GM19467 (cell line): ENCODE results near the gene ZBTB43.
"Not testable (repeated sequence)": the region's sequence is repeated elsewhere in the genome, so short reads cannot be mapped to it uniquely, and the experiment has no call there.

ENCODE experiments used
- ATAC-seq: cut with Tn5 transposase; IDR thresholded peaks from one replicate; pipeline ENCODE4 v1.9.1; 2021; ENCODE audit warnings: mild to moderate bottlenecking, moderate library complexity; ENCODE audit not compliant: unreplicated experiment

The ZBTB43 gene

DNA sequence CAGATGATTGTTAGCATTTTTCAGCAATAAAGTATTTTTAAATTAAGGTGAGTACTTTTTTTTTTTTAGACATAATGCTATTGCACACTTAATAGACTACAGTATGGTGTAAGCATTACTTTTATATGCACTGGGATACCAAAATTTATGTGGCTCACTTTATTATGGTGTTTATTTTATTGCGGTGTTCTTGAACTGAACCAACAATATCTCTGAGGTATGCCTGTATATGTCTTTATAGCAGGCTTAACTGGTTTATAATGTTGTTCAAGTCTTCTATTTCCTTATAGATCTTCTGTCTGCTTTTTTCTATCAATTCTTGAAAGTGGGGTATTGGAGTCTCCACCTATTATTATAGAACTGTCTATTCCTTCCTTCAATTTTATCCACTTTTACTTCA is 18.0 kb downstream of the ZBTB43 start:
- no peak for ATAC-seq

DNA sequence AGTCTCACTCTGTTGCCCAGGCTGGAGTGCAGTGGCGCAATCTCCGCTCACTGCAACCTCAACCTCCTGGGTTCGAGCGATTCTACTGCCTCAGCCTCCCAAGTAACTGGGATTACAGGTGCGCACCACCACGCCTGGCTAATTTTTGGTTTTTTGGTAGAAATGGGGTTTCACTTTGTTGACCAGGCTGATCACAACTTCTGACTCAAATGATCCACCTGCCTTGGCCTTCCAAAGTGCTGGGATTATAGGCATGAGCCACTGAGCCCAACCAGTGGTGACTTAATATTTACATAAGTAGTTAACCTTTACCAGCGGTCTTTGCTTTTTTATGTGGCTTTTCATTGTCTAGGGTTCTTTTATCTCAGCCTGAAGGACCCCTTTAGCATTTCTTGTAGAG is 19.2 kb downstream of the ZBTB43 start:
- not testable (repeated sequence) for ATAC-seq

DNA sequence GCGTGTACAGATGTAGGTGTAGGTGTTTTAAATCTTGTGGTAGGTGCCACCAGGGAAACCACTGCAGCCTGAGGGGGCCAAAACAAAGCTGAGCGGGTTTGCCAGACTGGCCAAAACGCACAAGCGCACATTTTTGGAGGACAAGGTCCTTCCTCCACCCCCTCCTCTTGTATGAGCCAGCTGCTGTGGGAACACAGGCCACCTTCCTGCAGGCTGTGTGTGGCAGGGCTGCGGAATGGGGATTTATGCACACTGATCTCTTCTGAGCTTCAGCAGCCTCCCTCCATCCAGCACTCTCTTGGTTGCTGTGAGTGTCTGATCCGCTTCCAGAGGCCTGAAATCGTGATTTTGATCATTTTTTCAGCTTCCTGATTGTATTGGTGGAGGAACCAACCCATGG is 22.4 kb downstream of the ZBTB43 start:
- no peak for ATAC-seq

GRCh38 chr9:126829035-126829434 is 24.2 kb downstream of the ZBTB43 start:
- ATAC-seq, result no peak

DNA sequence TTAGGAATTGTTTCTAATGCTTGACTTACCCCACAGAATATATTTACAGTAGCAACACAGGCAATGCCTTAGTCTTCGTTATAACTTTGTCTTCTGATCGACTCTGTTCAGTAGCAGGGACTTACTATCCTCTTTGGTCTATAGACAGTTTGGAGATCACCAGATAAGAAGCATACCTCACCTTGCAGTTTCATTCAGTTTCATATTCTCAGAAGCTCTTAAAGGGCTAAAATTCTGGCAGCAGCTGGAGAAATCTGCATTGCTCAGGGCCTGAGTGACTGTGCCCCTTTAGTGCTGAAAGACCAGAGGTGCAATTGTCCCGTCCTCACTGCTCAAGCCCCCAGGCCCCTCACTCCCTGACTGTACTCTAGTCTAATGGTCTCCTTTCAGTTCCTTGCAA is 26.0 kb downstream of the ZBTB43 start:
- ATAC-seq, result no peak

DNA sequence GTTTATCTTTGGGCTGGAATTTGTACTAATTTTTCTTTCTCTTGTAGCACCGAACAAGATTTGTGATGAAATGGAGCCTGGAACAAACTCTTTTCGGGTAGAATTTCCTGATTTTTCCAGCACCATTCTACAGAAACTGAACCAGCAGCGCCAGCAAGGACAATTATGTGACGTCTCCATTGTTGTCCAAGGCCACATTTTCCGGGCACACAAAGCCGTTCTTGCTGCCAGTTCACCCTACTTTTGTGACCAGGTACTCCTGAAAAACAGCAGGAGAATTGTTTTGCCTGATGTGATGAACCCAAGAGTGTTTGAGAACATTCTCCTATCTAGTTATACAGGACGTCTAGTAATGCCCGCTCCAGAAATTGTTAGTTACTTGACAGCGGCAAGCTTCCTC is 27.6 kb downstream of the ZBTB43 start:
- no peak for ATAC-seq

GRCh38 chr9:126833020-126833419 is 28.2 kb downstream of the ZBTB43 start:
- no peak for ATAC-seq

GRCh38 chr9:126833710-126834345 is 29.0 kb downstream of the ZBTB43 start:
- ATAC-seq, result no peak

DNA sequence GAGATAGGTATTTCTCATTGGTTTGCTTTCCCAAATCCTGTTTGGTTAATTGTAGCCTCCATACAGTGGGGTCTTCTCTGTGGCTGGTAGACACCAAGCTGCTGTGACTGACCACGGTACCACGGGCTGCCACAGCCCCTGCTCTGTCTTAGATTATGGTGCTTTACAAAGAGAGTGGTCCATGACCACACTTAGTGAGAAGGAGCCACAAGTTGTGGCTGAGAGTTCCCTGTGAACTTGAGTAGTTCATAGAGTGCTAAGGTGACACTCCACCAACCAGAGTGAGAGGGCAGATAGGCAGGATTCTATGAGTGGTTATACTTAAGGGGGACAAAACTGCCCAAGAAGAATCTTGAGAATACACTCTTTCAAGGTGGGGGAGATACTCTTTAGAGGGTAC is 29.8 kb downstream of the ZBTB43 start:
- no peak for ATAC-seq

DNA sequence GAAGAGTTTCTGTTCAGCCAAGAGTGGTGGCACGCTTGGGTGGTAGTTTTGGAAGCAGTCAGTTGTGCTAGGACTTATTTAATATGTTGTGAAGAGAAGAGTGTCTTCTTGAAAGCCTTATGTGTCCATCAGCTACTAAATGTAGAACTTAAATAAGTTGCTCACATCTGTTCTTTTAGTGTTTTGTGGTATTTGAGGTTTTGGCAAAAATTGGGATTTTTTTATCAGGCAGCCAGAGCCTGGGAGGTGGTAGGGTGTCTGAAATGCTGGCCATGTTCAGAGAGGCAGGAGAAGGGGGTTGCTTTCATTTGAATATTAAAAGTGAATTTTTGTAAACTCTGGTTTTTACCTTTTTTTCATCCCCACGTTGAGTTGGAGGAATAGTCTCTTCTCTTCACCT is 31.4 kb downstream of the ZBTB43 start:
- ATAC-seq, result no peak

DNA sequence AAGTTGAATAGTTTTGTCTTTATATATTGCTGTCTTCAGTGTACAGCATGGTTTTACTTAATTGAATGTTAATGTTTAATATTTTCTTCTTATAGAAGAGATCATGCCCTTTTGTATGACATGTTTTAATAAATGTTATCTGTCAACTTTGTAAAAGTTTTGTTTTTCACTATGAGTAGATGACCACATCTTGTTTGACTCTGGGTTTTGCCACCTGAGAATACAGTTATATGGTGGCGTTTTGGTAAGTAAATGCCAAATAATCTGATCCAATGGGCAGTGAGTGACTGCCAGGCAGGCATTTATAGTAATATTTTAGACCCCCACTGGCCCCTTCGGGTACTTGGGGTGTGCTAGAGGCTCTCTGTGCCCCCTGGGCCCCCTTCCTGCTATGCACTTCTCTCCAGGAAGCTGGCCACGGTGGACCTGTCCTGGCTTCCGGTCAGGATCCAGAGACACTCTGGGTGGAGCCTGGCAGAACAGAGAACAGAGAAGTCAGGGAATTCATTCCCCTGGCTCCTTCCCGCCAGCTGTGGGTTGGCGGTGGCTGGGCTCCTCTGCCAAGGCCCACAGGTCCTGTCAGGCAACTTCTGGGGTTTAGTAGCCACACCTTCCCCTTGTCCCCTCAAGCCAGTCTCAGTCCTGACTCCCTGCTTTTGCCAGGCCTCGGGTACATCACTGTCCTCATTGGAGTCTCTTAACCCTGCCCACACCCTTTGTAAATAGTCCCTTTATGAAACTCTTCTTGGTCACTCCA is 33.4 kb downstream of the ZBTB43 start:
- ATAC-seq, result no peak

GRCh38 chr9:126838895-126839294 is 34.1 kb downstream of the ZBTB43 start:
- ATAC-seq, result no peak

- ATAC-seq, result no peak
These were observed 34.5 kb downstream of the ZBTB43 start for GRCh38 chr9:126839301-126839700.

DNA sequence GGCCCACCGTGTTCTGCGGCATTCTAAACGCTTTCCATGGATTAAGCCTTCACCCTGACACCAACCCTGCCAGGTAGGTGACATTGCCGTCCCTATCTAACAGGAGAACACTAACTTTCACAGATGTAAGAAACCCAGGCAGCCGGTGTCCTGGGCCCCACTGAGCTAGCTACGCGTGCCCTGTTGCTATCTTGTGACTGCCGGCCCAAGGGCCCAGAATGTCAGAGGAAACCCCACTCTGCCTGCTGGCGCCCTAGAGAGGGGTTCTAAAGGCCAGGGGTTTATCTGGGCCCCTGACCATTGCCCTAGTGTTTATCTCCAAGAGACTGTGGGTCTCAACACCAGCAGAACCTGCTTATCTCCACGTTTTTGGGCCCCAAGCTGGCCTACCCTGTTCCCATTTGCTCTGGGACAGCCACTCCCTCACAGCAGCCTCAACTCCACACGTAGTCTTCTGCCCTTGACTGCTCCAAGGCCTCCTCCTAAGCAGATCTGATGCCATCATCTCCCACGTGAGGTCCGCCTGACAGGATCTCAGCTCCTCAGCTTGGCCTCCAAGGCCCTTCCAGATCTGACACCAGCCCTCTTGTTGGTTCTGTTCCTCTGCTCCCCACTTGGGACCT is 37.5 kb downstream of the ZBTB43 start:
- ATAC-seq, result no peak

- no peak for ATAC-seq
These were observed 38.3 kb downstream of the ZBTB43 start for GRCh38 chr9:126842977-126843799.

DNA sequence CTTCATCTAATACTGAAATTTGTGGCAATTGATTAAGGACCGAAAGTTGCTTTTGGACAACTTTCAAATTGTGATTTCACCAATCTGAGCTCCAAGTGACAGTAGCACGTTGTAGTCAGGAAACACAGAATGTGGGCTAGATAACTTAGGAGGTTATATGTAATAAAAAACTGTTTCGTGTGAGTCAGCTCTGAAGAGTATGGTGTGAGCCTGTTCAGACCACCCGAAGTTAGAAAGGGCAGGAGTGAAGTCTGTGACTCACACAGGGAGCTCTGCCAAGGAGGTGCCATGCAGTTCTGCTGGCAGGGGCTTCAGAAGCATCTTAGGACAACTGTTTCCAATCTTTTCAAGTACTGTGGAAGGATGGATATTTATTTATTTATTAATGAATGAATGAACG is 39.2 kb downstream of the ZBTB43 start:
- no peak for ATAC-seq

GRCh38 chr9:126847051-126847450 is 42.2 kb downstream of the ZBTB43 start:
- no peak for ATAC-seq

DNA sequence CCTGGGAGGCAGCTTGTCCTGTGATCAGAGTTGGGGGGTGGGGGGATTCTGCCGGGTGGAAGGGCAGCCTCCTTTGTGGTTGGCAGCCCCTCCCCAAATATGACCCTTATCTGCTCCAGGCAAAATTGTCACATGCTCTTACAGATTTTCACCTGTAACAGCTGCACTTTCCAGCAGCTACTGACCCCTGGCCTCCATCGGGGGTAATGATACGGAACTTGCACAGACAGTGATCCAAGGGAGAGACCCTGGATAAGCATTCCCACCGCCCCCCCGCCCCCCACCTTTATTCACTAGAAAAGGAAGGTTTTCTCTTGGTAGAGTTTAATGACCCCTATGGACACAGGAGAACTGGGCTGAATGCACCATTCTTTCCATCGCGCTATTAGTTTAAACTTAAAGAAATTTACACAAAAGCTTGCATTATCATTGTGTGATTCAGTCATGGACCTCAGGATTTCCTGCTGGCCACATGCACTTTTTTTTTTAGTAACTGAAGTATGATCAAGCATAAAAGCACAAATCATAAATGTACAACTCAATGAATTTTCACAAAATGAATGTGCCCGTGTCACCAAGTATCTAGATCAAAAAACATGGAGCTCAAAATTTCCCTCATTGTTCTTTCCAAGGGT is 44.9 kb downstream of the ZBTB43 start:
- ATAC-seq, result no peak

DNA sequence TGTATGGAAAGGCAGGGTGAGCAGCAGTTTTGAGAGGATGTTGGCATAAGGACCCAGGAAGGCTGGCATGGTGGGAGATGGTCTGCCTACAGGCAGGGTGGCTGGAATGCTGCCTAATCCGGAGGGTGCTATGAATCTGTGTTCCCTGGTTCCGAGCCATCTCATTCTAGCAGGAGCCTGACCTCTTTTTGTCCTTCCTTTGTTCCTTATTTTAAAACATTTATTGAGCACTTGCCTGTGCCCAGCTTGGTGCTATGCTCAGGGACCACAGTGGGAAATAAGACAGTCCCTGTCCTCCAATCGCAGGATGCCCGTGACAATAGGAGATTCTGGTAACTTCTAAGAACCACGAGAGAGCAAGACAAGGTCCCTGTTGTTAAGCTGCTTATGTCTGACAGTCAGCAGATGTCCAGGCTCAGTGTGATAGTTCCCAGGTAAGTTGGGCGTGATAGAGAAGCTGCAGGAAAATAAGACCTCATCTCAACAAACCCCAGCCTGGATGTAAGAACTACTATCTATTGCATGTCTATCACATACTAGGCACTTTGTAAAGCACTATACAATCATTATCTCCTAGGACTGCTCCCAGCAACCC is 46.5 kb downstream of the ZBTB43 start:
- ATAC-seq, result no peak

- ATAC-seq, result no peak
These were observed 47.3 kb downstream of the ZBTB43 start for GRCh38 chr9:126852086-126852688.
